ENCODE data around the gene NACC1.

Gene NACC1

DNA sequence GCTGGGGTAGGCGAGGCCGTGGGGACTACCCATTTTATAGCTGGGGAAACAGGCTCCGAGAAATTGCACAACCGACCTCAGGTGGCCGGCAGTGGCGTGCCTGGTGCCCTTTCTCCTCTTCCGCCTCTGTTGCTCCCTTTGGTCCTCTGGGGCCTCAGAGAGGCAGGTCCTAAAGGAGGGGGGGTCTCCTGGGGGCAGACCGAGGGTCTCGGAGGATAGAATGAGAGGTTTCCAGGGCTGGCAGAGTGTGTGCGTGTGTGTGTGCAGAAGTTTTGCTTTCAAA, 20.8 kb downstream of the NACC1 start:
- TF ChIP-seq, protein P1, sequence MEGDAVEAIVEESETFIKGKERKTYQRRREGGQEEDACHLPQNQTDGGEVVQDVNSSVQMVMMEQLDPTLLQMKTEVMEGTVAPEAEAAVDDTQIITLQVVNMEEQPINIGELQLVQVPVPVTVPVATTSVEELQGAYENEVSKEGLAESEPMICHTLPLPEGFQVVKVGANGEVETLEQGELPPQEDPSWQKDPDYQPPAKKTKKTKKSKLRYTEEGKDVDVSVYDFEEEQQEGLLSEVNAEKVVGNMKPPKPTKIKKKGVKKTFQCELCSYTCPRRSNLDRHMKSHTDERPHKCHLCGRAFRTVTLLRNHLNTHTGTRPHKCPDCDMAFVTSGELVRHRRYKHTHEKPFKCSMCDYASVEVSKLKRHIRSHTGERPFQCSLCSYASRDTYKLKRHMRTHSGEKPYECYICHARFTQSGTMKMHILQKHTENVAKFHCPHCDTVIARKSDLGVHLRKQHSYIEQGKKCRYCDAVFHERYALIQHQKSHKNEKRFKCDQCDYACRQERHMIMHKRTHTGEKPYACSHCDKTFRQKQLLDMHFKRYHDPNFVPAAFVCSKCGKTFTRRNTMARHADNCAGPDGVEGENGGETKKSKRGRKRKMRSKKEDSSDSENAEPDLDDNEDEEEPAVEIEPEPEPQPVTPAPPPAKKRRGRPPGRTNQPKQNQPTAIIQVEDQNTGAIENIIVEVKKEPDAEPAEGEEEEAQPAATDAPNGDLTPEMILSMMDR (IDR thresholded peaks at IDR 0.05), result no peak
- no peak for DNase-seq (ENCODE audit: low spot score)
- Histone ChIP-seq H3K4me3 (no peak overlapping the region), H3K27ac (no peak overlapping the region)

DNA sequence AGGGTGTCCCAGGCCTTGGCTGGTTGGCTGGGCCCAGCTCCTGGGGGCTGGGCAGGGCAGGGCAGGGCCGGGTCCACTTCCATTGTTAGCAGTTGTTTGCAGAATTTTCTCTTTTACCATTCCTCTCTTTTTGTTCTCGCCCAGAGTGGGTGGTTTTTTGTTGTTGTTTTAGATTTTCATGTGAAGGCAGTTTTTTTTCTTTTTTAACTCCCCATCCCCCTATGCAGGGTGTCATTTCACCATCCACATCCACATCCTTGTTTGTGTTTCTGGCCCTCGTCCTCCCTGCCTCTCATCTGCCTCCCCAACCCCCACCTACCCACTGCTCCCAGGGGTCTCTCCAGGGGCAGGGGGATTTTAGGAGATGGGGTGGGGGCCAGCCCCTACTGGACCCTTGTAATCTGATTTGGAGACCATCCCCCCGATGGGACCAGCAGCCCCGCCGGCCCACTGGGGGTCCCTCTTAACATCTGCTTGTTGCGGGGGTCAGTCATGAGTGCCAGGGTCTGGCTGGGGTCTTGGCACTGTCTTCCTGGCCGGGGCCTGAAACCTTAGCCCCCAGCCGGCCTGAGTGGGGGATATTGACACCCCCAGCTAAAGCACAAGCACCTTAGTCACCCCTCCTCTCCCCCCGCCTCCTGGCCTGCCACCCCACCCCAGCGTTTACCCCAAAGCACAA, 21.7 kb downstream of the NACC1 start:
- Histone ChIP-seq H3K4me3 (no peak overlapping the region), H3K27ac (no peak overlapping the region)
- TF ChIP-seq, protein P1 (IDR thresholded peaks at IDR 0.05), result no peak
- no peak for DNase-seq (ENCODE audit: low spot score)

DNA sequence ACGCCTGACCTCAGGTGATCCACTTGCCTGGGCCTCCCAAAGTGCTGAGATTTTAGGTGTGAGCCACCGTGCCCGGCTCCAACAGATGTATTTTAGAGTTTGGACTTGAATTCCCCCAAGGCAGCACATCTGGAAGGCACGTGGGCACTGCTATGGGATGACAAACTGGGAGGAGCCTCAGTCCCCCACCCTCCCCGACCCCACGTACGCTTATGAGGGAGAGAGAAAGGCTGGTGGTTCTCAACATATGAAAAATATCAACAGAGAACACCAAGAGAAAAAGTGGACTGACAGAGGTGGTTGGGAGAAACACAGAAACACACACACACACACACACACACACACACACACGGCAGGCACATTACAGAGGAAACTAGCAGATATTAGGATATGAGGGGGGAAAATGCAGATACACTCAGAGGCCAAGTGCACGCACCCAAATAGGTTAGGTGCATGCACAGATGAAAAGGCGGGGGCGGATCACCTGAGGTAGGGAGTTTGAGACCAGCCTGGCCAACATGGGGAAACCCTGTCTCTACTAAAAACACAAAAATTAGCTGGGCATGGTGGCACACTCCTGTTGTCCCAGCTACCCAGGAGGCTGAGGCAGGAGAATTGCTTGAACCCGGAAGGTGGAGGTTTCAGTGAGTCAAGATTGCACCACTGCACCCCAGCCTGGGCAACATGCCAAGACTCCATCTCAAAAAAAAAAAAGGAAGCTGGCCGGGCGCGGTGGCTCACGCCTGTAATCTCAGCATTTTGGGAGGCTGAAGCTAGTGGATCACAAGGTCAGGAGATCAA, 28.9 kb downstream of the NACC1 start:
- no peak overlapping the region for H3K4me3 ChIP-seq
- no peak for DNase-seq (ENCODE audit: low spot score)
- peak overlapping the region in 1 of 2 donors; percentile 45 for H3K27ac ChIP-seq
- TF ChIP-seq, protein P1 (IDR thresholded peaks at IDR 0.05), result no peak

DNA sequence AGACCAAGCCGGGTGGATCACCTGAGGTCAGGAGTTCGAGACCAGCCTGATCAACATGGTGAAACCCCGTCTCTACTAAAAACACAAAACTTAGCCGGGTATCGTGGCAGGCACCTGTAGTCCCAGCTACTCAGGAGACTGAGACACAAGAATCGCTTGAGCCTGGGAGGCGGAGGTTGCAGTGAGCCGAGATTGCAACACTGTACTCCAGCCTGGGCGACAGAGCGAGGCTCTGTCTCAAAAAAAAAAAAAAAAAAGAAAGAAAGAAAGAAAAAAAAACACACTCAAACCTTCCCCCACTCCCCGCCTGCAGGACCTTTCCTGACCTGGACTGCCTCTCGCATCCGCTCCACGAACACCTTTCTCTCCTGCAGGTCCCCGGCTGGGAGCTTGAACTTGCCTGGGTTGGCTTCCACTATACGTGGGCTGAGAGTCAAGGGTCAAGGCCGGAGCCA, 31.1 kb downstream of the NACC1 start:
- Histone ChIP-seq H3K4me3 (peak overlapping the region; percentile 93), H3K27ac (peak overlapping the region in 1 of 2 donors; percentile 100)
- DNase-seq (ENCODE audit: low spot score), result peak; percentile 78

DNA sequence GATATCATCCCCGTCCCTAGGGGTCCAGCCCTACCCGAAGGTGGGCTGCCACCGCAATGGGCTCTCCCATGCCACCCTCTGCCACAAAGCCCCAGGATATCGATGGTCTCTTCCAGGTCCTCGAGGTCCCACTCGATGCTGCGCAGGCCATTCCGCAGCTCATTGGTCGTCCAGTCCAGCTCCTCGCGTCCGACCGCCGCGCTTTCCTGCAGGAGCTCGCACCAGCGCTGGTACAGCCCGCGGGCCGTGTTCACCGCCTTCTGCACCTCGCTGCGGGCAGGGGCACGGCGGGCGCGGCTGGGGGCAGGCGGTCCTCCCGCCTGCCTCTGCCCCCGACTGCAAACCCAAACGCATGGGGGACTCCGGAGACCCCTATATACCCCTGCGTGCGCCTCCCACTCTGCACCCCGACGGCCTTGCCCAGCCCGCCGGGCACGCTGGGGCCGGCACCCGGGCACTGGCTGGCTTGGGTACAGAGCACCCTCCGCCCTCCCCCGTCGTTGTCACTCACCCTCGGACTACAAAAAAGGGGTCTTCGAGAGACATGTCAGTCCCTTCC, 31.6 kb downstream of the NACC1 start:
- Histone ChIP-seq H3K4me3 (peak overlapping the region; percentile 93), H3K27ac (peak overlapping the region; percentile 99 to 100)
- TF ChIP-seq, protein P1 (IDR thresholded peaks at IDR 0.05), result no peak
- no peak for DNase-seq (ENCODE audit: low spot score)

DNA sequence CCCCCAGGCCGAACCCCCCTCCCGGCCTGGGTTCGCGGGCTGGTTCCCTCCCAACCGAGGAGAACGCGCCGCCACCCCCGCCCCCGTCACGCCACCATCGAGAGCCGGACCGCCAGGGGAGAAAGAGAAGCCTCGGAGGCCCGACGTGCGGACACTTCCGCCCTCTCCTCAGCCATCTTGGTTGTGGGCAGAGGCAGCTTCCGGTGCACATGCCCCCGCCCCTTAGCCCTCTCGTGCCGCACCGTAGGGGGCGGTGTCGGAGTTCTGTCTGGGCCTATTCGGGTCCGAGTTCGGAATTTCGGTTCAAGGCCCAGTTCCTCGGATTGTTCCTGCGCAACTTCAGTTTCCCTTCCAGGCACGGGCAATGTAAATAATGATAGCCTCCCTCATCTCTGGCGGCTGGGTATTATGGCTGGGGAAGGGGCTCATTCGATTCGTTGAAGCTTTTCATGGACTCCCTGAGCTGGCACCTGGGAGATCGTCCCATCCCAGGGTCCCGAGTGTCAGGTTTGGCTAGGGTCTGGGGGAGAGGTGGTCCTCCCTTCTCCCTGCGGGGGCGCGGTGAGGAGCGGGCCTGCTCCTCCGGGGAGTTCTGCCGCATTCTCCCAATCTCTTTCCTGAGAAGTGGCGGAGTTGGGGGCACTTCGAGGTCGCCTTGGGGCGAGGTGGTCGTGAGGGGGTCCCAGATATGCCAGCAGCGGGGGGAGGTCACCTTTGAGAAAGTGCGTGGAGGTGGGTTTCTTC, 32.3 kb downstream of the NACC1 start, which contains the start of the genes IER2 and STX10:
IER2 (plus strand) TSS at position 225 of the 744 bp plus-strand sequence. CDS start 2,776 bp downstream, outside the sequence.
STX10 (minus strand) TSS at position 189 of the 744 bp plus-strand sequence. CDS start 202 bp downstream, outside the sequence.
- TF ChIP-seq, protein P1 (IDR thresholded peaks at IDR 0.05), result no peak
- peak within 1 kb of the TSS; percentile 93 for H3K4me3 ChIP-seq

More for the DNA sequence above, 32.3 kb downstream of the NACC1 start, which contains the start of the genes IER2 and STX10:
- H3K27ac ChIP-seq, result peak within 1 kb of the TSS; percentile 99 to 100
- DNase-seq (ENCODE audit: low spot score), result peak; percentile 99
